HepG2 (cell line): Measurements from ENCODE around the gene MIEF2. TPM values are rescaled to one million over a fixed set of nuclear protein-coding genes. Genes with fewer than 3 reads are reported as not detected.
"Not testable (repeated sequence)": the region's sequence is repeated elsewhere in the genome, so short reads cannot be mapped to it uniquely, and the experiment has no call there.

Experiments
- ATAC-seq: fragments of 200-7000 bp; cut with Tn5 transposase; 3 replicates; pipeline ENCODE4 v1.9.1; 2020; ENCODE audit warnings: mild to moderate bottlenecking, moderate library complexity
- BruUV-seq: library from RNA; stranded (reverse); fragments of 400-500 nt; replicated peaks from 2 replicates; lab custom pipeline; 2021; lab: Mats Ljungman, UMichigan
- CTCF ChIA-PET: fragments of 300-600 bp; formaldehyde crosslinking; extraction: SDS; loops from one replicate; lab custom pipeline; 2021; ENCODE audit warnings: low total read pairs, inconsistent platforms, low intra/inter-chr PET ratio; lab: Yijun Ruan, JAX
- POLR2A ChIA-PET: fragments of 350-600 bp; sonication (Branson Sonifier 250); formaldehyde crosslinking; loops from one replicate; lab custom pipeline; 2020; ENCODE audit warnings: antibody characterized with exemption, inconsistent platforms; lab: Yijun Ruan, JAX
- DNase-seq: peaks from one replicate; pipeline ENCODE4 v3.0.0-alpha.2; 2015; ENCODE audit warnings: low spot score
- FAIRE-seq: peaks from 3 replicates; lab custom pipeline; 2011; peaks lifted over from hg19 to GRCh38; lab: Jason Lieb, UNC
- H2AFZ ChIP-seq: one replicate; pipeline ENCODE4 v1.6.1; 2011; ENCODE audit warnings: low read length, inconsistent platforms
- H3K27ac ChIP-seq: fragments of 300-600 bp; 3 replicates; pipeline ENCODE4 v1.8.0; 2011; ENCODE audit warnings: mixed run types, mild to moderate bottlenecking, mixed read lengths, low read length, inconsistent platforms; ENCODE audit not compliant: insufficient read depth; ENCODE audit errors: extremely low read length
- H3K27me3 ChIP-seq, 2 experiments: fragments of 200-600 bp in 1 of 2; 2 replicates in 1 of 2; 3 replicates in 1 of 2; pipeline versions ENCODE4 v1.6.0 to v1.8.0; 2011; ENCODE audit warnings: low read length in 2 of 2, mild to moderate bottlenecking in 2 of 2, moderate library complexity in 2 of 2, inconsistent platforms in 1 of 2; ENCODE audit not compliant: insufficient read depth in 2 of 2, control insufficient read depth in 1 of 2
- H3K36me3 ChIP-seq, 2 experiments: fragments of 200-600 bp in 1 of 2; replicated peaks in 1 of 2; 2 replicates in 1 of 2; 3 replicates in 1 of 2; pipeline versions ENCODE4 v1.5.1 to v1.8.0; 2011; ENCODE audit warnings: low read length in 2 of 2, inconsistent platforms in 1 of 2; ENCODE audit not compliant: insufficient read depth in 2 of 2, control insufficient read depth in 1 of 2
- H3K4me1 ChIP-seq: 2 replicates; pipeline ENCODE4 v1.5.1; 2012; ENCODE audit warnings: low read length, inconsistent platforms; ENCODE audit not compliant: insufficient read depth
- H3K4me2 ChIP-seq: 2 replicates; pipeline ENCODE4 v1.6.0; 2011; ENCODE audit warnings: low read depth, low read length, inconsistent platforms
- H3K4me3 ChIP-seq, 3 experiments: fragments of 200-600 bp in 1 of 3; sonication (generic), shearing (Covaris generic) in 1 of 3; replicated peaks in 1 of 3; 2 replicates each; pipeline ENCODE4 v1.5.1; 2011 to 2016; ENCODE audit warnings: low read length in 3 of 3, inconsistent platforms in 2 of 3, low read depth in 2 of 3, mild to moderate bottlenecking in 2 of 3, control low read depth in 1 of 3, mixed read lengths in 1 of 3; ENCODE audit not compliant: insufficient read depth in 1 of 3
- H3K79me2 ChIP-seq: one replicate; pipeline ENCODE4 v1.6.1; 2011; ENCODE audit warnings: low read length, inconsistent platforms; ENCODE audit not compliant: insufficient read depth
- H3K9ac ChIP-seq: 2 replicates; pipeline ENCODE4 v1.6.0; 2011; ENCODE audit warnings: mild to moderate bottlenecking, low read depth, low read length, inconsistent platforms; ENCODE audit not compliant: insufficient read depth
- H3K9me3 ChIP-seq: 2 replicates; pipeline ENCODE4 v1.5.1; 2012; ENCODE audit warnings: mild to moderate bottlenecking, low read length
- H4K20me1 ChIP-seq: 2 replicates; pipeline ENCODE4 v1.6.0; 2011; ENCODE audit warnings: inconsistent platforms, mild to moderate bottlenecking, low read length, moderate library complexity; ENCODE audit not compliant: insufficient read depth
- BRD4 ChIP-seq: sonication (generic); formaldehyde crosslinking; IDR thresholded peaks from 2 replicates; pipeline ENCODE4 v1.4.0; 2020; ENCODE audit warnings: missing genetic modification reagents
- FOXM1 ChIP-seq: sonication (generic); formaldehyde crosslinking; IDR thresholded peaks from 2 replicates; pipeline ENCODE4 v1.5.0; 2020; ENCODE audit warnings: missing genetic modification reagents
- MYPOP ChIP-seq: sonication (generic); formaldehyde crosslinking; IDR thresholded peaks from 2 replicates; pipeline ENCODE4 v1.8.1; 2023; ENCODE audit warnings: mild to moderate bottlenecking, moderate library complexity, missing genetic modification reagents
- ZNF138 ChIP-seq: sonication (generic); formaldehyde crosslinking; IDR thresholded peaks from 2 replicates; pipeline ENCODE4 v1.5.0; 2020; ENCODE audit warnings: mild to moderate bottlenecking, low read depth, missing genetic modification reagents
- ZNF343 ChIP-seq: sonication (generic); formaldehyde crosslinking; IDR thresholded peaks from 2 replicates; pipeline ENCODE4 v1.4.0; 2020; ENCODE audit warnings: mild to moderate bottlenecking, missing genetic modification reagents
- ZNF350 ChIP-seq: sonication (generic); formaldehyde crosslinking; IDR thresholded peaks from 2 replicates; pipeline ENCODE4 v1.4.0; 2020; ENCODE audit warnings: mild to moderate bottlenecking, low read depth, missing genetic modification reagents, borderline replicate concordance
- ZNF496 ChIP-seq: sonication (generic); formaldehyde crosslinking; IDR thresholded peaks from 2 replicates; pipeline ENCODE4 v1.8.1; 2023; ENCODE audit warnings: mild to moderate bottlenecking, moderate library complexity, missing genetic modification reagents; ENCODE audit not compliant: insufficient replicate concordance
- ZNF576 ChIP-seq: sonication (generic); formaldehyde crosslinking; IDR thresholded peaks from 2 replicates; pipeline ENCODE4 v1.4.0; 2020; ENCODE audit warnings: mild to moderate bottlenecking, missing genetic modification reagents
- ZNF710 ChIP-seq: sonication (generic); formaldehyde crosslinking; IDR thresholded peaks from 2 replicates; pipeline ENCODE4 v1.5.0; 2020; ENCODE audit warnings: mild to moderate bottlenecking, missing genetic modification reagents, borderline replicate concordance
- WGBS: methylation state at CpG from one replicate; pipeline ENCODE4 v1.1.6; 2017; ENCODE audit warnings: low lambda C conversion rate; 5-methylcytosine and 5-hydroxymethylcytosine counted together
- in situ Hi-C: cut with HindIII; loops from 2 replicates; pipeline ENCODE4 v1.10.0; 2017; ENCODE audit warnings: low pct_unique_long_range_greater_than_20kb; ENCODE audit not compliant: extremely low pct_ligation_motif_present
- intact Hi-C: fragments of 100-400 bp; cut with micrococcal nuclease; formaldehyde crosslinking; loops from one replicate; pipeline ENCODE4 v1.10.0; 2022; ENCODE audit not compliant: unreplicated experiment
- polyA plus RNA-seq, 8 experiments: library from polyadenylated mRNA; depleted of rRNA in 3 of 8; stranded (reverse) in 7 of 8; unstranded in 1 of 8; fragments of >200 nt; fragmentation: Illumina TruSeq in 4 of 8; extraction: Trizol in 4 of 8; gene quantifications; 2 replicates each; pipeline versions ENCODE4 v1.2.1 to v1.2.3, GENCODE V29; 2011 to 2016; ENCODE audit warnings: low read depth in 4 of 8, missing spikeins in 1 of 8, mixed read lengths in 1 of 8; ENCODE audit not compliant: insufficient read depth in 1 of 8
- total RNA-seq, 5 experiments: library from RNA; depleted of rRNA; stranded (reverse); fragments of >200 nt; fragmentation: Illumina TruSeq; extraction: Trizol; gene quantifications; 2 replicates each; pipeline ENCODE4 v1.2.3, GENCODE V29; 2016; ENCODE audit warnings: low read depth in 1 of 5

The MIEF2 gene
- total and polyA plus RNA-seq, 2 of the 13 experiments (the other 11 are each of a cell fraction or from before 2014, with no cell fraction given), result 6.0 to 8.0 TPM

DNA sequence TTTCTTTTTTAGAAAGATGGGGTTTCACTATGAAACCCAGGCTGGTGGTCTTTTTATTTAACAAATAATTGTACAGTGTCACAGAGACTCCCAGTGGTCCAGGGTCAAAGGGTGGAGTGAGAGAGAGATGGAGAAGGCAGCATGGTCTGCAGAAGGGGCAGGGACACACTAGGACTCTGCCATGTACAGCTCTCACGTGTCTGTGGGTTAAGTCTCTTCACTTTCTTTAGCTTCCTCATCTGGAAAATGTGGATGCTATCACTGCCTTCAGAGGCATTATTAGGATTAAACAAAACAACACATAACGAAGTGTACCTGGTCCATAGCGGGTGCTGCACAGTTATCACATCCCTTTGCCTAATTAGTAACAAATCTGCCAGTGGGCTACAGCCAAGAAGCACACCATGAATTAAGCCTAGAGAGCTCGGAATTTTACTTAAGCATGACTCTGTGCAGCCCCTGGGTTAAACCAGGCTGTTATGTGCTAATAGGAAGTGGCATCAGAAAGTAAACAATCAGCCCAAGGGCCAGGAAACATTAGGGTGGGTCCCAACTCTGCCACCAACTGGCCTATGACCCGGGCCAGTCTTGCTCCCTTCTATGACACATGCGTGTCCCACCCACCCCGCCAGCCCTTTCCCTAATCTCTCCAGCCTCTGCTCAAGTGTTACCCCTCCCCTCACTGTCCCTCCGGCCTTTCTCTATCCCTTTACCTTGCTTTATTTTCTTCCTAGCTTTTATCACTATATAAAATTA, 40.4 kb downstream of the MIEF2 start (continued):
- TF ChIP-seq BRD4 (CRISPR knock-in tag), result no peak
- no peak for TF ChIP-seq FOXM1 (CRISPR knock-in tag)
- TF ChIP-seq ZNF138, result no peak
- no peak for TF ChIP-seq ZNF576 (CRISPR knock-in tag)
- no peak for TF ChIP-seq ZNF343 (CRISPR knock-in tag)
- TF ChIP-seq, all 625 proteins: peak for 0

- H3K4me2 ChIP-seq, FAIRE-seq, H3K9me3 ChIP-seq, H3K79me2 ChIP-seq, H3K27ac ChIP-seq, CTCF ChIA-PET, in situ Hi-C loops, H3K9ac ChIP-seq, H4K20me1 ChIP-seq, intact Hi-C loops, H2AFZ ChIP-seq, H3K27me3 ChIP-seq, ATAC-seq, H3K4me1 ChIP-seq, H3K4me3 ChIP-seq, POLR2A ChIA-PET, BruUV-seq, DNase-seq: not testable (repeated sequence)
- peaks cover 34 to 69% of the 10 kb centered on the region in 2 experiments for H3K36me3 ChIP-seq
- 96% methylated on average over 13 of the region's 13 CpGs for WGBS
These were observed 42.7 kb downstream of the MIEF2 start for GRCh38 chr17:18303206-18303605.

DNA sequence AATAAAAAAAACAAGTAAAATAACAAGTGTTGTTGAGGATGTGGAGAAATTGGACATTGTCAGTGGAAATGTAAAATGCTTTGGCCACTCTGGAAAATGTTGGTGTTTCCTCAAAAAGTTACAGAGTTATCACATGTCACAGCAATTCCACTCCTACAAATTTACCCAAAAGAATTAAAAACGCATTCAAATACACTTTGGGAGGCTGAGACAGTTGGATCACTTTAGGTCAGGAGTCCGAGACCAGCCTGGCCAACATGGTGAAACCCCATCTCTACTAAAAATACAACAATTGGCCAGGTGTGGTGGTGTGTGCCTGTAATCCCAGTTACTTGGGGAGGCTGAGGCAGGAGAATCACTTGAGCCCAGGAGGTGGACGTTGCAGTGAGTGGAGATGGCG, 48.7 kb downstream of the MIEF2 start:
- Histone ChIP-seq H3K79me2 (peaks cover 37% of the 10 kb centered on the region), H2AFZ (no peak overlapping the region), H3K27ac (no peak overlapping the region), H3K4me3 (no peak overlapping the region), H3K4me1 (peaks cover 22% of the 10 kb centered on the region), H3K4me2 (no peak overlapping the region), H3K9me3 (no peaks in the 10 kb centered on the region), H3K27me3 (no peaks in the 10 kb centered on the region; a peak in 1 of 5 replicates), H4K20me1 (no peaks in the 10 kb centered on the region), H3K36me3 (peaks cover 19 to 51% of the 10 kb centered on the region in 2 experiments), H3K9ac (no peak overlapping the region)
- no peak for ATAC-seq
- intact Hi-C loops, result no loop called here
- no peak for FAIRE-seq
- DNase-seq, result no peak
- BruUV-seq, result no TSS peak
- WGBS, result 96% methylated on average over 4 of the region's 4 CpGs
- ChIA-PET CTCF (no interaction called here), POLR2A (no interaction called here)
- in situ Hi-C loops, result no loop called here
- TF ChIP-seq MYPOP (CRISPR knock-in tag) (no peak), ZNF350 (CRISPR knock-in tag) (no peak), ZNF710 (CRISPR knock-in tag) (no peak), ZNF496 (no peak)
